AG04449 (cell line): ENCODE results near the gene RAB44.

ENCODE experiments used
- CTCF ChIA-PET: fragments of 350-600 bp; formaldehyde crosslinking; extraction: SDS; loops from one replicate; lab custom pipeline; 2021; ENCODE audit warnings: antibody characterized with exemption; lab: Yijun Ruan, JAX
- POLR2A ChIA-PET: fragments of 400-600, 350-600 bp; formaldehyde crosslinking; extraction: SDS; loops from one replicate; lab custom pipeline; 2020; ENCODE audit warnings: antibody characterized with exemption, inconsistent platforms; lab: Yijun Ruan, JAX
- DNase-seq: peaks from one replicate; pipeline ENCODE4 v3.0.0-alpha.2; 2010; ENCODE audit warnings: low read depth, low spot score
- H3K4me3 ChIP-seq: 2 replicates; pipeline ENCODE4 v1.5.1; 2011; ENCODE audit warnings: low read depth, mild to moderate bottlenecking, control low read depth, low read length
- CTCF ChIP-seq: IDR thresholded peaks from one replicate; pipeline ENCODE4 v1.5.1; 2011; ENCODE audit warnings: mild to moderate bottlenecking, moderate library complexity, low read length, control low read depth, inconsistent platforms; ENCODE audit not compliant: insufficient read depth; ENCODE audit errors: missing control alignments

Gene RAB44

DNA sequence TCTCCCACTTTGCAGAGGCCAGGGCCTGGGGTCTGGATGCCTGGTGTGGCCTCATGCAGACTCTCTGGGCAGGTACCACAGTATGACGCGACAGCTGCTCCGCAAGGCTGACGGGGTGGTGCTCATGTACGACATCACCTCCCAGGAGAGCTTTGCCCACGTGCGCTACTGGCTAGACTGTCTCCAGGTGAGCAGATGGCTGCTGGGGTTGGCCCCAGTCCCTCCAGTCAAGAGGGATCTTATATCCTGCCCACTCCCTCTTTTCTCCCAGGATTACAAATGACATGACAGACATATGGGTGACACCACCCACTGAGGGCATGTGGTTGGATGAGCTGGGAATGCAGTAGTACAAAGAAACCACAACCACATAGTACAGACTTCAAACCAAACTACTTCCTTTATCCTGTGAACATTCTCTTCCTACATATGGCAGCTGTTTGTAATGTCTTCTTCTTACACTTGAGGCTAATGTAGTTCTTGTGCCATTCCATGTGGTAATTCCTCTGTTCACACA, 29.9 kb downstream of the RAB44 start:
- ChIA-PET POLR2A (interaction anchor here (1.3 kb wide), 1 partner anchor 49 kb away, joined by 4 read pairs; the partner anchor contains the start of gene CDKN1A), CTCF (interaction anchor here (1.0 to 18.0 kb wide), 5 partner anchors 12 to 114 kb away, joined by 3 to 179 read pairs (median 5); no protein-coding TSS in a partner anchor)
- TF ChIP-seq CTCF: no peak
- H3K4me3 ChIP-seq: no peak overlapping the region
- no peak for DNase-seq

DNA sequence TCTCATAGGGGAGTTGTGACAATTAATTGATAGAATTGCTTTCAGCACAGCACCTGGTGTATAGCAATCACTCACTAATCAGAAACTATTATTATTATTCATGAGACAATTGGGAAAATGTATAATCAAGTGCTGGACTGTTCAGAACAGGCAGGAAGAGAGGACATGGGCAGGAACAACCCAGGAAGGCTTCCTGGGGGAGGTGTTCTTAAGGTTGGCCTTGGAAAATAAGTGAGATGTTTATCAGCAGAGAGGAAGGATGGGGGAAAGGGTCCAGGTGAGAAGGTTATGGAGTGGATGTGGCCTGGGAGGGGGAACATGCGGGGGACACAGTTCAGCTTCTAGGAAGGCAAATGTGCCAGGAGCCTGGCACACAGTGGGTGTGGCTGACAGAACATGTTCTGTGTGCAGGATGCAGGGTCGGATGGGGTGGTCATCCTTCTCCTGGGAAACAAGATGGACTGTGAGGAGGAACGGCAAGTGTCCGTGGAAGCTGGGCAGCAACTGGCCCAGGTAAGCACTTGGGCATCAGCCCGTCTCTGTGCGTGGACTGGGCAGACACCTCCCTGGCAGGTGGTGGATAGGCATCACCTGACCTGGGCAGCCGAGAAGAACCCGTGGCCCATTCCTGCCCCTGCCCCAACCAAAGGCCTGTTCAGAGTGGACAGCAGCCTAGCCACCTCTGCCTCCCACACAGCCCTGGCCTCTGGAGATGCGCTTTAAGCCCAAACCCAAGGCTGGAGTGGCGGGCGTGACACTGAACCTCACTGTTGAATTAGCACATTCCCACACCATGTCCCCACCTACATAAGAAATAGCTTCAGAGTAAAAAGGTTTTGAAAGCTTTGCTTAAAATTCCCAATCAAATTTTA, 30.9 kb downstream of the RAB44 start:
- POLR2A ChIA-PET: interaction anchor here (1.3 kb wide), 1 partner anchor 50 kb away, joined by 4 read pairs; the partner anchor contains the start of gene CDKN1A
- no peak overlapping the region for H3K4me3 ChIP-seq
- TF ChIP-seq CTCF: no peak
- DNase-seq: no peak
- CTCF ChIA-PET: interaction anchor here (1.5 to 18.0 kb wide), 5 partner anchors 13 to 114 kb away, joined by 3 to 179 read pairs (median 9); no protein-coding TSS in a partner anchor

DNA sequence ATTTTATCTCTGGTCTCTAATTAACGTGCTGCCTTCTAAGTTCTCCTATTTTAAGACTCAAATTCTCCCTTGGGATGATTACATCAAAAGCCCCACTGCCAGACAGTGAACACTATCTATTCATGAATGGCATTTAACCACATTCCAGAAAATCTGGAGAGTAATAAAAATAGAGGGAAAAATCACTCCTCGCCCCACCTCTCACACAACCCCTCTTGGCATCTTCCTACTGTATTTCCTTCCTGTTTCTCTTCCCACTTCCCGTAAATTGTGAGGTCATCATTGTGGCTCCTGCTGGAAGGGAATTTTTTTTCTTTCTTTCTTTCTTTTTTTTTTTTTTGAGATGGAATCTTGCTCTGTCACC, 31.5 kb downstream of the RAB44 start:
- POLR2A ChIA-PET: no interaction called here
- CTCF ChIA-PET: interaction anchor here (2.1 to 18.0 kb wide), 4 partner anchors 30 to 115 kb away, joined by 9 to 179 read pairs (median 10); no protein-coding TSS in a partner anchor
- H3K4me3 ChIP-seq: no peak overlapping the region
- no peak for TF ChIP-seq CTCF
- no peak for DNase-seq

DNA sequence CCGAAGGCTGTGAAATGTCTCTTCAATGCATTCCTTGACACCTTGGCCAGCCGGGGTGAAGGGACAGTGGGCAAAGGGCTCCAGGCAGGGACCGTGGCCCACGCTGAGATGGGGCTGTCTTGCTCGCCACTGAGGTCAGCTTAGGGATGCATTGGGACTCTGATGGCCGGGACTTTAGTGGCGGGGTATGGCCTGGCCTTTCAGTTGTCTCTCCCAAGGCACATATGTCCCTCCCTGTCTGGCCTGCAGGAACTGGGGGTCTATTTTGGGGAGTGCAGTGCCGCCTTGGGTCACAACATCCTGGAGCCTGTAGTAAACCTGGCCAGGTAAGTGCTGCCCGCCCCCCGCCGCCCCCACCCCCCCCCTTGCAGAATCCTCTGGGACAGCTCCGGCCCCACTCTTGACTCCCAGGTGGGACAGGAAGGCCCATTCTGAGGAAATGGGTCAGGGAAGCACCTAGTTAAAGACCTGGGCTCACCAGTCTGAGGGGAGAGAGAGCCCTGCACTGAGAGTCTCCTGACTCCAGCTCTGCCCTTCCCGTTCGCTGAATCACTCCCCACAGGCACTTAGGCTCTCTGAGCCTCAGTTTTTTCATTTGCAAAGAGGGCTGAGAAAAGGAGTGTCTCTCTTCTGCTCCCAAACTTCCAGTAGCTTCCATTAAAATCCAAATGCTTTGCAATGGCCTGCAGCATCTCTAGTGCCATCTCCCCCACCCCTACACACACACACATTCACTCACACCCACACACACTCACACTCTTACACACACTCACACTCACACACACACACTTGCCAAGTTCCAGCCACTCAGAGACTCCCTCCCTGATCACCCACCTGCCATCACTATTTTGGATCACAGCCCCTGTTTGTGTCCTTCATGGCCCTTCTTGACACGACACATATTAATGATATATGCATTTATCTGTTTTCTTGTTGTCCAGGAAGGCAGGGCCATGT, 33.1 kb downstream of the RAB44 start:
- ChIA-PET POLR2A (no interaction called here), CTCF (interaction anchor here (1.1 to 18.0 kb wide), 5 partner anchors 24 to 121 kb away, joined by 3 to 179 read pairs (median 10); no protein-coding TSS in a partner anchor)
- TF ChIP-seq CTCF: no peak
- no peak for DNase-seq
- no peak overlapping the region for H3K4me3 ChIP-seq

DNA sequence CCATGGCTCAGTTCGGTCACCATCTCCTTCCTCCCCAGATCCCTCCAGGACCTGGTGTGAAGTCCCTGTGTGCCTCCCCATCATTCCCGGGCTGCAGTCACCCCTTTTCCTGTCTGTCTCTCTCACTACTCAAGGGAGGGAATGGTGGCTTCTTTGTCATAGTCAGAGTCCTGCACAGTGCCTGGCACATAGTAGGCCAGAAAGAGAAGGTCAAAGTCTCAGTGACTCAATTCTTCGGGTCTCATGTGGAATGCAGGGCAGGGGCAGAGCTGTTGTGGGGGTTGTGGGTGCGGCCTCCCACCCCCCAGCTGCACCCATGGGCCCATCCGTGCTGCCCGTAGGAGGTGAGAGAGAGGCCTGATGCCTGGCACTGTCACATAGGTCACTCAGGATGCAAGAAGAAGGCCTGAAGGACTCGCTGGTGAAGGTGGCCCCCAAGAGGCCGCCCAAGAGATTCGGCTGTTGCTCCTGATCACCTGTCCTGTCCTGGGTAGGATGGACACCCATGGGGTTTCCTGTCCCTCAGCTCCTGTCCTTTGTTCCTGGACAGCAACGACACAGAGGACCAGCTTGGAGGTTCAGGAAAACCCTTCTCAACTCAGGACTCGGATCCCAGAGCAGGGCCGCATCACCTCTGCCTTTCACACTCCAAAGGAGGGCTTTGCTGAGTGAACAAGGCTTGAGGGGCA, 34.1 kb downstream of the RAB44 start:
- H3K4me3 ChIP-seq: no peak overlapping the region
- POLR2A ChIA-PET: no interaction called here
- DNase-seq: no peak
- CTCF ChIA-PET: interaction anchor here (1.1 to 1.9 kb wide), 4 partner anchors 24 to 117 kb away, joined by 3 to 6 read pairs (median 4); no protein-coding TSS in a partner anchor
- TF ChIP-seq CTCF: no peak
